ENCODE data around the gene IL10RB. TPM values are rescaled to one million over a fixed set of nuclear protein-coding genes. Genes with fewer than 3 reads are reported as not detected.

The IL10RB gene
- total and polyA plus RNA-seq, 2 of the 4 experiments (the other 2 are of a cell fraction): 20.1 to 45.2 TPM

DNA sequence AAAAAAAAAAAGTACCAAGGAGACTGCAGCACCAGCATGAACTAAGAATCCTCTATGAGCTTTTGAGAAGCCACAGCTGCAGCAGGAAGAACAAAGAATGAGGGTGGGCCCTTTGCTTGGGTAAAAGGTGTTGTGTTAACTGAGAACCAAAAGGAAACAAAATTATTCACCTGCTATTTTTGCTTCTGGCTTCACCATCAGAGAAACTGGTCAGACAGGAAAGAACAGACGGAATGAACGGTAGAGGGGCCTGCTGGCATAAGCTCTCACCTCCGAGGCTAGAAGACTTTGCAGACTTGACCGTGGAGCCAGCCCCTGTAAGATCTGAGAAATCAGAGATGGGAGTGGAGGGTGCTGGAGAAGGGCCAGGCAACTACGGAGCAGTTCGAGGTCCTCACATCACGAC is 27.6 kb downstream of the IL10RB start:
- ATAC-seq (ENCODE audit: low read depth): no peak
- WGBS, 2 experiments (ENCODE audit: extremely low coverage in 2 of 2, insufficient read length in 1 of 2): 91% methylated on average over 4 of the region's 7 CpGs; no CpG with 5 or more reads in 1 of the 2 experiments
- no peak overlapping the region for H4K5ac ChIP-seq (ENCODE audit: low read depth, low read length)

More for the DNA sequence above, 27.6 kb downstream of the IL10RB start:
- POLR2A ChIA-PET (ENCODE audit: unreplicated experiment): no interaction called here
- no peaks in the 10 kb centered on the region for H3K9me3 ChIP-seq (ENCODE audit: control insufficient read depth, insufficient read depth, low read length)
- H2AFZ ChIP-seq (replicated peaks; ENCODE audit: low read length, poor library complexity): no peak overlapping the region
- H4K91ac ChIP-seq (ENCODE audit: insufficient read depth, low read depth, low read length): no peak overlapping the region
- H3K4me2 ChIP-seq (ENCODE audit: low read depth, low read length): no peak overlapping the region
- H4K8ac ChIP-seq (ENCODE audit: low read depth in 2 of 2, low read length in 2 of 2): no peak overlapping the region
- dilution Hi-C loops (cut with HindIII; ENCODE audit: low sequenced_read_pairs, unreplicated experiment): no loop called here
- intact Hi-C loops (cut with micrococcal nuclease): no loop called here
- H2AK9ac ChIP-seq (replicated peaks; ENCODE audit: low read depth, low read length, poor library complexity): peak overlapping the region; percentile 65
- no peak for DNase-seq
- H3K18ac ChIP-seq (ENCODE audit: low read depth, low read length): no peak overlapping the region
- H3K36me3 ChIP-seq (ENCODE audit: control insufficient read depth, insufficient read depth, low read length): peaks cover 26% of the 10 kb centered on the region
- no peak overlapping the region for H3K4ac ChIP-seq (ENCODE audit: low read depth, low read length)
- no peak for TF ChIP-seq RAD21 (IDR thresholded peaks at IDR 0.05; ENCODE audit: low read length)
- no peak for TF ChIP-seq FOS (IDR thresholded peaks at IDR 0.05; ENCODE audit: low read depth, low read length)
- TF ChIP-seq SMC3 (IDR thresholded peaks at IDR 0.05; ENCODE audit: low read depth, low read length): no peak
- TF ChIP-seq MAFK (IDR thresholded peaks at IDR 0.05; ENCODE audit: low read depth, low read length): no peak
- TF ChIP-seq, protein P1, sequence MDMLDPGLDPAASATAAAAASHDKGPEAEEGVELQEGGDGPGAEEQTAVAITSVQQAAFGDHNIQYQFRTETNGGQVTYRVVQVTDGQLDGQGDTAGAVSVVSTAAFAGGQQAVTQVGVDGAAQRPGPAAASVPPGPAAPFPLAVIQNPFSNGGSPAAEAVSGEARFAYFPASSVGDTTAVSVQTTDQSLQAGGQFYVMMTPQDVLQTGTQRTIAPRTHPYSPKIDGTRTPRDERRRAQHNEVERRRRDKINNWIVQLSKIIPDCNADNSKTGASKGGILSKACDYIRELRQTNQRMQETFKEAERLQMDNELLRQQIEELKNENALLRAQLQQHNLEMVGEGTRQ (IDR thresholded peaks at IDR 0.05; ENCODE audit: low read depth, low read length): no peak
- TF ChIP-seq, protein P2, sequence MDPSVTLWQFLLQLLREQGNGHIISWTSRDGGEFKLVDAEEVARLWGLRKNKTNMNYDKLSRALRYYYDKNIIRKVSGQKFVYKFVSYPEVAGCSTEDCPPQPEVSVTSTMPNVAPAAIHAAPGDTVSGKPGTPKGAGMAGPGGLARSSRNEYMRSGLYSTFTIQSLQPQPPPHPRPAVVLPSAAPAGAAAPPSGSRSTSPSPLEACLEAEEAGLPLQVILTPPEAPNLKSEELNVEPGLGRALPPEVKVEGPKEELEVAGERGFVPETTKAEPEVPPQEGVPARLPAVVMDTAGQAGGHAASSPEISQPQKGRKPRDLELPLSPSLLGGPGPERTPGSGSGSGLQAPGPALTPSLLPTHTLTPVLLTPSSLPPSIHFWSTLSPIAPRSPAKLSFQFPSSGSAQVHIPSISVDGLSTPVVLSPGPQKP (IDR thresholded peaks at IDR 0.05; ENCODE audit: borderline replicate concordance, low read depth, low read length): no peak
- no peak for TF ChIP-seq MAZ (IDR thresholded peaks at IDR 0.05; ENCODE audit: borderline replicate concordance, low read depth, low read length)
- TF ChIP-seq RCOR1 (IDR thresholded peaks at IDR 0.05; ENCODE audit: insufficient replicate concordance, low read length): no peak
- no peak for TF ChIP-seq CHD1 (IDR thresholded peaks at IDR 0.05; ENCODE audit: low read depth, low read length)
- TF ChIP-seq RFX5 (IDR thresholded peaks at IDR 0.05; ENCODE audit: low read depth, low read length): no peak
- TF ChIP-seq POLR2A (IDR thresholded peaks at IDR 0.05; ENCODE audit: low read depth, low read length): no peak
- no peak for TF ChIP-seq MXI1 (IDR thresholded peaks at IDR 0.05; ENCODE audit: borderline replicate concordance, low read depth, low read length)
- TF ChIP-seq NFE2L2 (IDR thresholded peaks at IDR 0.05; ENCODE audit: low read depth, low read length): no peak
- TF ChIP-seq BHLHE40 (IDR thresholded peaks at IDR 0.05; ENCODE audit: low read depth, low read length): no peak
- no peak for TF ChIP-seq CEBPB (IDR thresholded peaks at IDR 0.05; ENCODE audit: low read depth, low read length)
- TF ChIP-seq, protein P3, sequence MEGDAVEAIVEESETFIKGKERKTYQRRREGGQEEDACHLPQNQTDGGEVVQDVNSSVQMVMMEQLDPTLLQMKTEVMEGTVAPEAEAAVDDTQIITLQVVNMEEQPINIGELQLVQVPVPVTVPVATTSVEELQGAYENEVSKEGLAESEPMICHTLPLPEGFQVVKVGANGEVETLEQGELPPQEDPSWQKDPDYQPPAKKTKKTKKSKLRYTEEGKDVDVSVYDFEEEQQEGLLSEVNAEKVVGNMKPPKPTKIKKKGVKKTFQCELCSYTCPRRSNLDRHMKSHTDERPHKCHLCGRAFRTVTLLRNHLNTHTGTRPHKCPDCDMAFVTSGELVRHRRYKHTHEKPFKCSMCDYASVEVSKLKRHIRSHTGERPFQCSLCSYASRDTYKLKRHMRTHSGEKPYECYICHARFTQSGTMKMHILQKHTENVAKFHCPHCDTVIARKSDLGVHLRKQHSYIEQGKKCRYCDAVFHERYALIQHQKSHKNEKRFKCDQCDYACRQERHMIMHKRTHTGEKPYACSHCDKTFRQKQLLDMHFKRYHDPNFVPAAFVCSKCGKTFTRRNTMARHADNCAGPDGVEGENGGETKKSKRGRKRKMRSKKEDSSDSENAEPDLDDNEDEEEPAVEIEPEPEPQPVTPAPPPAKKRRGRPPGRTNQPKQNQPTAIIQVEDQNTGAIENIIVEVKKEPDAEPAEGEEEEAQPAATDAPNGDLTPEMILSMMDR (conservative IDR thresholded peaks at IDR 0.05; ENCODE audit: low read depth, low read length): no peak
- H3K27me3 ChIP-seq (ENCODE audit: control insufficient read depth, insufficient read depth, low read length): no peaks in the 10 kb centered on the region
- CTCF ChIA-PET: no interaction called here
- no peak overlapping the region for H3K9ac ChIP-seq (ENCODE audit: low read depth, low read length)
- no peak overlapping the region for H2BK20ac ChIP-seq (ENCODE audit: low read depth, low read length)
- H3K23ac ChIP-seq (ENCODE audit: low read depth, low read length): no peak overlapping the region
- H2BK5ac ChIP-seq (ENCODE audit: low read depth, low read length, poor library complexity, severe bottlenecking): no peak overlapping the region
- peaks cover 10% of the 10 kb centered on the region; the same call in 1 of the 2 replicates for H3K9me1 ChIP-seq (ENCODE audit: insufficient read depth, low read length)
- peaks cover 2% of the 10 kb centered on the region; the same call in 1 of the 2 replicates for H3K4me1 ChIP-seq (ENCODE audit: control insufficient read depth, insufficient read depth, low read length)
- H3K14ac ChIP-seq (replicated peaks; ENCODE audit: low read depth, low read length): no peak overlapping the region
- no peak overlapping the region for H3K56ac ChIP-seq (ENCODE audit: extremely low read depth, insufficient read depth, low read length)
- H3K4me3 ChIP-seq (ENCODE audit: insufficient read depth, low read depth, low read length): no peak overlapping the region
- no peak overlapping the region for H2BK15ac ChIP-seq (ENCODE audit: low read depth, low read length)
- H2BK120ac ChIP-seq (ENCODE audit: low read depth, low read length): no peak overlapping the region
- no TSS peak for BruUV-seq (replicated peaks)
- no peak overlapping the region for H3K27ac ChIP-seq (ENCODE audit: insufficient read depth, low read length)
- in situ Hi-C loops (cut with MboI; ENCODE audit: low sequenced_read_pairs): no loop called here
- no peaks in the 10 kb centered on the region; the same call in 1 of the 2 replicates for H4K20me1 ChIP-seq (ENCODE audit: insufficient read depth, low read length)
- no peak overlapping the region for H2AK5ac ChIP-seq (ENCODE audit: low read depth, low read length)
- no peaks in the 10 kb centered on the region for H3K79me1 ChIP-seq (ENCODE audit: low read depth in 1 of 2, low read length in 2 of 2)

Measured in IMR-90 (cell line).